B cell (primary cell): ENCODE results near the gene MAMDC4.

ENCODE experiments used
- EZH2 ChIP-seq: IDR thresholded peaks from 2 replicates; pipeline ENCODE4 v1.6.1; 2012; ENCODE audit warnings: borderline replicate concordance, low read depth, mild to moderate bottlenecking, moderate library complexity, low read length; ENCODE audit not compliant: insufficient read depth, poor library complexity, severe bottlenecking
- TF ChIP-seq, protein P1 (sequence below): fragments of 200-600 bp; IDR thresholded peaks from one replicate; pipeline ENCODE4 v1.8.0; 2022; ENCODE audit warnings: antibody characterized with exemption, mild to moderate bottlenecking

DNA sequence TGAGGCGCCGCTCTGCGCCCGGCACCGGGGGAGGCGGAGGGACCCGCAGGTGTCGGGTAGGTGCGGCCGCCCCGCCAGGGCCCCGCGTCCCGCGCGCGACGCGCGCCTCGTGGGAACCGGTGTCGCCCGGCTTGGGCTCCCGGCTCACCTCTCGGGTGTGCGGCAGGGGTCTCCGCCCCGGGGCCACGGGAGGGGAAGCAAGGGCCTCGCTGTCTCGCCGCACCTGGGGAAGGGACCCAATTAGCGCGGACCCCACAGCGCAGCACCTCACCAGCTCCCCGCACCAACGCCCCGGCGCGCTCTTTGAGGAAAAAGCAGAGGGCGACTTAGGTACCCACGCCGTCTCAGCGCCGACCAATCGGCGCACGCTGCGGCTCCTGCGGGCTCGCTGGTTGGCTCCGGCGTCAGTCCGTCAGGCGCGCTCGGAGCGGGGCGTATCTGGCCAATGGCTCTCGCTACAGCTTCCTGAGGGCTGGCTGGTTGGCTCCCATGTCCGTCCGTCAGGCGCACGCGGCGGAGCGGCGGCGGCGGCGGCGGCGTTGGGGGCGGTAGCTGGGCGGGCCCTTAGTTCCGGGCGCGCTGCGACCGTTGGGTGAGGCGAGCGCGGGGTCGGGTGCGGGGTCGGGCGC lies 33.9 kb downstream of the MAMDC4 start, which contains the start of gene TRAF2:
- TF ChIP-seq, protein P1, sequence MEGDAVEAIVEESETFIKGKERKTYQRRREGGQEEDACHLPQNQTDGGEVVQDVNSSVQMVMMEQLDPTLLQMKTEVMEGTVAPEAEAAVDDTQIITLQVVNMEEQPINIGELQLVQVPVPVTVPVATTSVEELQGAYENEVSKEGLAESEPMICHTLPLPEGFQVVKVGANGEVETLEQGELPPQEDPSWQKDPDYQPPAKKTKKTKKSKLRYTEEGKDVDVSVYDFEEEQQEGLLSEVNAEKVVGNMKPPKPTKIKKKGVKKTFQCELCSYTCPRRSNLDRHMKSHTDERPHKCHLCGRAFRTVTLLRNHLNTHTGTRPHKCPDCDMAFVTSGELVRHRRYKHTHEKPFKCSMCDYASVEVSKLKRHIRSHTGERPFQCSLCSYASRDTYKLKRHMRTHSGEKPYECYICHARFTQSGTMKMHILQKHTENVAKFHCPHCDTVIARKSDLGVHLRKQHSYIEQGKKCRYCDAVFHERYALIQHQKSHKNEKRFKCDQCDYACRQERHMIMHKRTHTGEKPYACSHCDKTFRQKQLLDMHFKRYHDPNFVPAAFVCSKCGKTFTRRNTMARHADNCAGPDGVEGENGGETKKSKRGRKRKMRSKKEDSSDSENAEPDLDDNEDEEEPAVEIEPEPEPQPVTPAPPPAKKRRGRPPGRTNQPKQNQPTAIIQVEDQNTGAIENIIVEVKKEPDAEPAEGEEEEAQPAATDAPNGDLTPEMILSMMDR: no peak
- TF ChIP-seq EZH2: no peak
